Mesodermal cell (in vitro differentiated cells): ENCODE measurements around the gene AKR1A1. TPM values are rescaled to one million over a fixed set of nuclear protein-coding genes. Genes with fewer than 3 reads are reported as not detected.

ENCODE experiments used
- H3K27ac ChIP-seq: 2 replicates; pipeline ENCODE4 v1.7.0; 2013; ENCODE audit warnings: mild to moderate bottlenecking, low read depth, low read length, moderate library complexity; ENCODE audit not compliant: severe bottlenecking
- H3K36me3 ChIP-seq: 2 replicates; pipeline ENCODE4 v1.7.1; 2013; ENCODE audit warnings: mild to moderate bottlenecking, low read length, moderate library complexity; ENCODE audit not compliant: control insufficient read depth, insufficient read depth
- H3K4me1 ChIP-seq: one replicate; pipeline ENCODE4 v1.7.1; 2013; ENCODE audit warnings: mild to moderate bottlenecking, low read length; ENCODE audit not compliant: insufficient read depth, control insufficient read depth, poor library complexity, severe bottlenecking
- H3K4me3 ChIP-seq: 2 replicates; pipeline ENCODE4 v1.7.0; 2013; ENCODE audit warnings: low read length, control low read depth, mild to moderate bottlenecking; ENCODE audit not compliant: insufficient read depth, poor library complexity, severe bottlenecking; ENCODE audit errors: extremely low read depth
- H3K9me3 ChIP-seq: 2 replicates; pipeline ENCODE4 v1.7.1; 2013; ENCODE audit warnings: mild to moderate bottlenecking, low read length, moderate library complexity; ENCODE audit not compliant: control insufficient read depth
- WGBS, 2 experiments: methylation state at CpG; one replicate each; pipeline ENCODE4 v1.1.5; 2013; ENCODE audit warnings: missing lambda C conversion rate in 2 of 2; ENCODE audit not compliant: insufficient coverage in 2 of 2; 5-methylcytosine and 5-hydroxymethylcytosine counted together
- polyA plus RNA-seq, 2 experiments: library from polyadenylated mRNA; stranded (reverse); fragments of 50-300 nt; gene quantifications; one replicate each; pipeline ENCODE4 v1.2.3, GENCODE V29; 2013

AKR1A1 gene
- polyA plus RNA-seq (2013, experiment 1 of 2), result 124 TPM
- 118 TPM for polyA plus RNA-seq (2013, experiment 2 of 2)

- peak within 1 kb of the TSS; percentile 68 for H3K4me3 ChIP-seq
- 7% methylated on average over 43 to 44 of the region's 47 CpGs for WGBS, 2 experiments
- H3K36me3 ChIP-seq, result peaks cover 37% of the 10 kb centered on the region
- H3K9me3 ChIP-seq, result no peaks in the 10 kb centered on the region
- H3K27ac ChIP-seq, result peak within 1 kb of the TSS; percentile 88
- peaks cover 5% of the 10 kb centered on the region for H3K4me1 ChIP-seq
Observed at GRCh38 chr1:45550401-45551351, at the start of gene AKR1A1. AKR1A1 (plus strand) TSS chr1:45550826; CDS start chr1:45561795, 10,969 bp downstream.

- 92% methylated on average over 2 of the region's 2 CpGs; no CpG with 5 or more reads in 1 of the 2 experiments for WGBS, 2 experiments
- H3K4me1 ChIP-seq, result peaks cover 3% of the 10 kb centered on the region
- no peaks in the 10 kb centered on the region for H3K36me3 ChIP-seq
- H3K27ac ChIP-seq, result no peak overlapping the region
- no peaks in the 10 kb centered on the region for H3K9me3 ChIP-seq
- H3K4me3 ChIP-seq, result no peak overlapping the region
Observed at GRCh38 chr1:45501505-45501859, 49.1 kb upstream of the AKR1A1 start.

GRCh38 chr1:45503462-45504360 lies 46.9 kb upstream of the AKR1A1 start:
- Histone ChIP-seq H3K4me3 (no peak overlapping the region), H3K9me3 (no peaks in the 10 kb centered on the region), H3K36me3 (peaks cover 5% of the 10 kb centered on the region), H3K27ac (no peak overlapping the region), H3K4me1 (peaks cover 3% of the 10 kb centered on the region)
- 89 to 96% methylated on average over 7 to 13 of the region's 14 CpGs for WGBS, 2 experiments

GRCh38 chr1:45507195-45507594 lies 43.4 kb upstream of the AKR1A1 start:
- WGBS, 2 experiments, result 92 to 94% methylated on average over 5 of the region's 6 CpGs
- H3K27ac ChIP-seq, result no peak overlapping the region
- H3K9me3 ChIP-seq, result no peaks in the 10 kb centered on the region
- H3K4me3 ChIP-seq, result no peak overlapping the region
- peaks cover 38% of the 10 kb centered on the region for H3K36me3 ChIP-seq
- H3K4me1 ChIP-seq, result no peaks in the 10 kb centered on the region

- no peak overlapping the region for H3K4me3 ChIP-seq
- 97 to 100% methylated on average over 2 to 4 of the region's 4 CpGs for WGBS, 2 experiments
- peak overlapping the region; percentile 29 for H3K27ac ChIP-seq
- H3K36me3 ChIP-seq, result peaks cover 45% of the 10 kb centered on the region
- no peaks in the 10 kb centered on the region for H3K9me3 ChIP-seq
- H3K4me1 ChIP-seq, result no peaks in the 10 kb centered on the region
Observed at GRCh38 chr1:45507893-45508292, 42.7 kb upstream of the AKR1A1 start.

- no peaks in the 10 kb centered on the region for H3K9me3 ChIP-seq
- no peaks in the 10 kb centered on the region for H3K4me1 ChIP-seq
- peaks cover 50% of the 10 kb centered on the region for H3K36me3 ChIP-seq
- no peak overlapping the region for H3K4me3 ChIP-seq
- WGBS, 2 experiments, result 92 to 94% methylated on average over 11 to 12 of the region's 15 CpGs
- H3K27ac ChIP-seq, result peak overlapping the region; percentile 29
Observed at GRCh38 chr1:45508295-45509151, 42.1 kb upstream of the AKR1A1 start.

- 75 to 80% methylated on average over 5 to 6 of the region's 9 CpGs for WGBS, 2 experiments
- Histone ChIP-seq H3K9me3 (no peaks in the 10 kb centered on the region), H3K27ac (no peak overlapping the region), H3K4me1 (peaks cover 2% of the 10 kb centered on the region), H3K4me3 (no peak overlapping the region), H3K36me3 (peaks cover 67% of the 10 kb centered on the region)
Observed at GRCh38 chr1:45510036-45510971, 40.3 kb upstream of the AKR1A1 start.

GRCh38 chr1:45510972-45511527 lies 39.6 kb upstream of the AKR1A1 start:
- Histone ChIP-seq H3K9me3 (no peaks in the 10 kb centered on the region), H3K4me1 (peaks cover 2% of the 10 kb centered on the region), H3K36me3 (peaks cover 75% of the 10 kb centered on the region), H3K27ac (no peak overlapping the region), H3K4me3 (no peak overlapping the region)
- 98 to 100% methylated on average over 3 to 4 of the region's 4 CpGs for WGBS, 2 experiments

GRCh38 chr1:45512641-45513054 lies 38.0 kb upstream of the AKR1A1 start:
- Histone ChIP-seq H3K9me3 (no peaks in the 10 kb centered on the region), H3K27ac (no peak overlapping the region), H3K36me3 (peaks cover 89% of the 10 kb centered on the region), H3K4me1 (peaks cover 7% of the 10 kb centered on the region), H3K4me3 (no peak overlapping the region)
- WGBS, 2 experiments, result 100% methylated on average over 1 of the region's 1 CpG; no CpG with 5 or more reads in 1 of the 2 experiments
